Activated CD8-positive, alpha-beta memory T cell treated with anti-CD3 and anti-CD28 coated beads for 36 hours (primary cell): ENCODE results near the gene FRMD8. TPM values are rescaled to one million over a fixed set of nuclear protein-coding genes. Genes with fewer than 3 reads are reported as not detected.

Experiments
- CTCF ChIA-PET: fragments of 350-600 bp; sonication (Branson Sonifier 250); formaldehyde crosslinking; loops from one replicate; lab custom pipeline; 2021; ENCODE audit warnings: antibody characterized with exemption; lab: Charles Lee
- POLR2A ChIA-PET: fragments of 350-600 bp; sonication (Branson Sonifier 250); formaldehyde crosslinking; loops from one replicate; lab custom pipeline; 2021; ENCODE audit warnings: antibody characterized with exemption; lab: Charles Lee
- total RNA-seq, 2 experiments: library from RNA; stranded (reverse); gene quantifications; one replicate each; pipeline ENCODE4 v1.2.3, GENCODE V29; 2021

FRMD8 gene
- total RNA-seq = 10 to 100 TPM; 39.3 to 44.2 TPM

DNA sequence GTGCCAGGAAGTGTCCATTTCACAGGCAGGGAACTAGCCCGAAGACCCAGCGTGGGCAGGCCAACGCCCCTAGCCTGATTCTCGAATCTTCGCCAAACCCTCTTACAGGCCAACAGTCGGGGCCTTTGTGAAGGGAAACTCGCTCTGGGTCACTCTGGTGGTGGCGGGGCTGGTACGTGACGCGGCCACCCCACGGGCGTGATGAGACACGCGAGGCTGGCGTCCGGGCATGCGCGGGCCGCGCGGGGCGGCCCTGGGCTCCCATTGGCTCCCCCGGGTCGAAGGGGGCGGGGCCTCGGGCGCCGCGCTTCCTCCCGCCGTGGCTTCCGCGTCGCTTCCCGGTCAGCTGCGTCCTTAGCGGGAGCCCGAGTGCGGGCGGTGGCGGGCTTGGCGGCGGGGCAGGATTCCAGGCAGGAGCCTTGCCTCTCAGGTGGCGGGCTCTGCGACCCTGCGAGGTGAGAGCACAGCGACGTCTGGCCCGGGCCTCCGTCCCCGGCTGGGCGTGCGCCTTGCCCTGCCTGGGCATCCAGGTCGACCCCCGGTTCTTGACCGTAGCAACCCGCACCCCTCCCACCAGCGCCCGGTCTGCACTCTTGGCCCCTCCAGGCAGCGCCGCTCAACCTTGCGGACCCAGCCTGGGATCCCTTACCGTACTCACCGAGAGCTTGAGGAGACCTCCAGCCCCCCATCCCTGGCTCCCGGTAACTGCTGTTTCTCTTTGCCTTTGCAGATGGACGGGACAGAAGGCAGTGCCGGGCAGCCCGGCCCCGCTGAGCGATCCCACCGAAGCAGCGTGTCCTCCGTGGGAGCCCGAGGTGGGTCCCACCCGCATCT is at the start of gene FRMD8:
Gene FRMD8 (plus strand): TSS at position 331 of the 834 bp plus-strand sequence. CDS start 400 bp downstream, at position 731.
- ChIA-PET POLR2A (interaction anchor here (0.5 to 2.5 kb wide), 9 partner anchors 29 to 1628 kb away, joined by 3 to 10 read pairs (median 4); partner anchors contain the start of genes DPF2 and MALAT1), CTCF (interaction anchor here (0.5 to 2.5 kb wide), 6 partner anchors 21 to 1861 kb away, joined by 3 to 18 read pairs (median 4); no protein-coding TSS in a partner anchor)

- ChIA-PET POLR2A (no interaction called here), CTCF (interaction anchor here (1.1 to 2.5 kb wide), 2 partner anchors 9 kb away, joined by 6 to 9 read pairs; no protein-coding TSS in a partner anchor)
Measured at GRCh38 chr11:65338676-65339075, 47.8 kb upstream of the FRMD8 start.

- ChIA-PET CTCF (interaction anchor here (0.6 to 2.5 kb wide), 2 partner anchors 10 to 329 kb away, joined by 4 to 9 read pairs; no protein-coding TSS in a partner anchor), POLR2A (no interaction called here)
Measured at GRCh38 chr11:65340226-65340625, 46.2 kb upstream of the FRMD8 start.

- POLR2A ChIA-PET = no interaction called here
- CTCF ChIA-PET = no interaction called here
Measured at GRCh38 chr11:65341856-65342255, 44.6 kb upstream of the FRMD8 start.

DNA sequence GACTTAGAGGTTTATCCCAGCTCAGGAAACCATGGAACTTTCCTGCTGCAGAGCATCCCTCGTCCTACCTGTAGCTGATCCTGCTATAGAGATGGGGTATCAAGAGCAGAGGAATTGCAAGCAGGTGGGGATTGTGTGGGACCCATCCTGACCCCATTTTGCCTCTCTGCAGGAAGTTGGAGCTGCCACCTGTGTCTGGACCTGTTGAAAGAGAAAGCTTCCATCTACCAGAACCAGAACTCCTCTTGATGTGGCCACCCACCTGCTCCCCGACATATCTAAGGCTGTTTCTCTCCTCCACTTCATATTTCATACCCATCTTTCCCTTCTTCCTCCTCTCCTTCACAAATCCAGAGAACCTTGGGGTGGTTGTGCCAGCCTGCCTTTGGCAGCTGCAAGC is 34.9 kb upstream of the FRMD8 start:
- POLR2A ChIA-PET = no interaction called here
- CTCF ChIA-PET = interaction anchor here (1.3 kb wide), 1 partner anchor 156 kb away, joined by 3 read pairs; no protein-coding TSS in a partner anchor

DNA sequence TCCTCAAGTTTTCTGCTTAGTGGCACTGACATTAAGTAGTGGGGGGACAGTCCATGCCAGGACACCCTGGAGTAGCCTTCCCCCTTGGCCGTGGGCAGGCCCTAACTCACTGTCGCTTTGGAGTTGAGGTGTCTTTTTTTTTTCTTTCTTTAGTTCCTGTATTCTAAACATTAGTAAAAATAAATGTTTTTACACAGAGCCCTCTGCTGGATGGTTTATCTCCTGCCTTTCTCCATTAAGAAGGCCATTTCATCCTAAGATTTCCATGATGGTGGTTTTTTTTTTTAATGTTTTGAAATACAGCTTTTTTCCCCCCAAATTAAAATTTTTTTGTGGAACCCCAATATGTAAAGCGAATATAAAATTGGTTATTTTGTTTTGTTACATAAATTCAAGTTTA is 33.7 kb upstream of the FRMD8 start:
- POLR2A ChIA-PET = no interaction called here
- CTCF ChIA-PET = interaction anchor here (1.2 kb wide), 1 partner anchor 23 kb away, joined by 3 read pairs; no protein-coding TSS in a partner anchor

- ChIA-PET POLR2A (no interaction called here), CTCF (no interaction called here)
Measured at GRCh38 chr11:65353376-65353775, 33.1 kb upstream of the FRMD8 start.

GRCh38 chr11:65353900-65354264 is 32.6 kb upstream of the FRMD8 start:
- ChIA-PET CTCF (interaction anchor here (0.8 to 1.1 kb wide), 2 partner anchors 24 to 157 kb away, joined by 3 to 6 read pairs; no protein-coding TSS in a partner anchor), POLR2A (interaction anchor here (0.9 kb wide), 1 partner anchor 154 kb away, joined by 3 read pairs; no protein-coding TSS in a partner anchor)

DNA sequence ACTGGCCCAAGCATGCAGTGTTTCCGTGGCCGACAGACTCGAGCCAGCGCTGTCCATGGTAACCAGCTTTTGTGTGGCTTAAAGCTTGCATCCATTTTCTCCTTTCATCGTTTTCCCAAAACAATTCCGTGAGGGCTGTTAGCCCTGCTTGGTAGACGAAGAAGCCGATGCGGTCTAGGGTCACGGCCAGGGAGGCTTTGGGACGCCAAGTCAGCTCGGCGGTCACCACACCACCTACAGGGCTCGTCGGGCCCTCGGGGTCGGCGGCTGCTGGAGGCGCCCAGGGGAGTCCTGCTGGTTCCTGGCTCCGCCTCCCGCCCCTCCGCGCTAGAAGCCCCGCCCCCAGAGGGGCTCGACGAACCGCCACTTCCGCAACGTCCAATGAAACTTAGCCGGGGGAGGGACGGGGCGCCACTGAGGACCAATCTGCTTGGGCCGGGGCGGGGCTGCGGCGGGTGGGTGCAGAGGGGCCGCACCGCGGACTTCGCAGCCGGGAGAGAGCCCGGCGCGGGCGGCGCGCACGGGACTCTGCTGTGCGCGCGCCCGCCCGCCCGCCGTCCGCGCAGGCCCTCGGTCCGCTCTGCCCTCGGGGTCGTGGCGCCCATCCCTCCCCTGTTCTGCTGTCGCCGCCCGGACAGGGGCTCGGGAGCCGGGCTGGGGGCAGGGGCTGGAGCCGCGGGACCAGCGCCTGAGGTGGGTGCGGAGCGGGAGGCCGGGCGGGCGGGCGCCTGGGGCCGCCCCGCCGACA is 32.0 kb upstream of the FRMD8 start, which contains the start of gene TIGD3:
Gene TIGD3 (plus strand): TSS at position 487 of the 748 bp plus-strand sequence. CDS start 1,058 bp downstream, outside the sequence.
- ChIA-PET CTCF (interaction anchor here (0.8 to 1.1 kb wide), 2 partner anchors 25 to 156 kb away, joined by 3 to 6 read pairs; no protein-coding TSS in a partner anchor), POLR2A (interaction anchor here (0.9 kb wide), 1 partner anchor 153 kb away, joined by 3 read pairs; no protein-coding TSS in a partner anchor)

DNA sequence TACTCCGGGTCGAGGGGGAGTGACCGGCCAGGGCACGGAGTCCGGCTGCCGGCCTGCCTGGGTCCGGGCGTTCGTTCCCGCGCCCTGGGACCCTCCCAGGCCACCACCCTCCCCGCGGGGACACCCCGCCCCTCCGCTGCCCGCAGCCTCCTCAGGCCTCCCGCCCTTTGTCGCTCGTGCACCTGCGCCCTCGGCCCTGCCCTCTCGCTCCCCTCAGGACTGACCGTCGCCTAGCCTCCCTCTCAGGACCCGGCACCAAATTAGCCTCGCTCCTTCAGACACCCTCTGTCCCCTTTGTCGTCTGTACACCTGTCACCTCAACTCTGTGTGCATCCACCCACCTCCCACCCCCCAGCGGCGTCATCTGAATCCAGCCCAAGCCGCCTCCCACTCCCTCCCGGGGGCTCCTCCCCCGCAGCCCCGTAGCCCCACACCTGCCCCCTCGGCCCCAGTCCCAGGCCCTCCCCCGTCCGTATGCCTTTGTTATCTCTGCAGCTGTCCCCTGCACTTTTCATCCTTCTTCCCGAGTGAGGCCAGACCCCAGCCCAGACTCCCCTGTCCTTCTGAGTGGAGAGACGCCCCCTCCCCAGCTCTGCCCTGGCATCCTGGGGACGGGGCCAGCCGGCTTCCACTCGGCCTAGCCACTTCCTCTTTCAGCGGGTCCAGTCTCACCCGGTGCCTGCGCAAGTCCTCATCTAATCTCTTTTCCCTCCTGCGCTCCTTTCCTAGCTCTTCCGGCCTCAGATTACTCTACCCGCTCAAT is 31.2 kb upstream of the FRMD8 start:
- ChIA-PET POLR2A (interaction anchor here (0.6 to 0.9 kb wide), 2 partner anchors 67 to 130 kb away, joined by 3 read pairs; partner anchors contain the start of gene NEAT1), CTCF (interaction anchor here (0.6 to 1.6 kb wide), 6 partner anchors 13 to 155 kb away, joined by 3 read pairs; no protein-coding TSS in a partner anchor)

- ChIA-PET CTCF (interaction anchor here (0.6 to 1.6 kb wide), 6 partner anchors 13 to 155 kb away, joined by 3 read pairs; no protein-coding TSS in a partner anchor), POLR2A (interaction anchor here (0.6 to 0.9 kb wide), 2 partner anchors 67 to 131 kb away, joined by 3 read pairs; partner anchors contain the start of gene NEAT1)
Measured at GRCh38 chr11:65355776-65356393, 30.6 kb upstream of the FRMD8 start.

DNA sequence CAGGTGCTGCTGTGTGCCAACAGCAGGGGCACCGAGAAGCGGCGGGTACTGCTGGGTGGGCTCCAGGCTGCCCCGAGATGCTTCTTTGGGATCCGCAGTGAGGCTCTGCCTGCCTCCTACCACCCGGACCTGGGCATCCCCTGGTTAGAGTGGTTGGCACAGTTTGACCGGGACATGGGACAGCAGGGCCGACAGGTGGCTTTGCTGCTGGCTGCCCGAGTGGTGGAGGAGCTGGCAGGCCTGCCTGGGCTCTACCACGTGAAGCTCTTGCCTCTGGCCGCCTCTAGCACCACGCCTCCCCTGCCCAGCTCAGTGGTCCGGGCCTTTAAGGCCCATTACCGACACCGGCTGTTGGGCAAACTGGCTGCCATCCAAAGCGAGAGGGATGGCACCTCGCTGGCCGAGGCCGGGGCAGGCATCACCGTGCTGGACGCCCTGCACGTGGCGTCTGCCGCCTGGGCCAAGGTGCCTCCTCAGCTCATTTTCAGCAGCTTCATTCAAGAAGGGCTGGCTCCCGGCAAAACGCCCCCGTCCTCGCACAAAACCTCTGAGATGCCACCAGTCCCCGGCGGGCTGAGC is 30.0 kb upstream of the FRMD8 start:
- CTCF ChIA-PET = interaction anchor here (1.2 to 1.6 kb wide), 6 partner anchors 12 to 155 kb away, joined by 3 read pairs; no protein-coding TSS in a partner anchor
- POLR2A ChIA-PET = no interaction called here

DNA sequence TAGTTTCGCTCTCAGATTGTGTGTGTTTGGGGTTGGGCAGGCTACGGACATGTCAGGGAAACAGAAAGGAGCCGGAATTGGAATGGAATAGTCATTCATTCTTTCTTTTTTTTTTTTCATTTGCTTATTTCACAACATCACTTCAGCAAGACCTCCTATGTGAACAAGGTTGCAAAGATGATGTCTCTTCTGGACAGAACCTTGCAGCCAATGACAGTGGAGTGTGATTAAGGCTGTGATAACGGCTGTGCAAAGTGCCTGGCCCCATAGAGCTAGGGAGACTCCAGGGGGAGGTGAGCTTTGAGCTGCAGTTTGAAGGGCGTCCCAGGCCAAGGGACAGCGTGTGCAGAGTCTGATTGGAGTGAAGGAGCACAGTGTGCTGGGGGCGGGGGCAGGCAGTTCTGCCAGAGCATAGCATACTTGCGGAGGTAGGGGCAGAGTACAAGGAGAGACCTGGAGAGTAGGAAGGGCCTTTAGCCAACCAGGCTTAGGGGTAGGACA is 28.5 kb upstream of the FRMD8 start:
- ChIA-PET POLR2A (no interaction called here), CTCF (interaction anchor here (1.1 to 1.2 kb wide), 2 partner anchors 10 to 133 kb away, joined by 4 to 5 read pairs; no protein-coding TSS in a partner anchor)

DNA sequence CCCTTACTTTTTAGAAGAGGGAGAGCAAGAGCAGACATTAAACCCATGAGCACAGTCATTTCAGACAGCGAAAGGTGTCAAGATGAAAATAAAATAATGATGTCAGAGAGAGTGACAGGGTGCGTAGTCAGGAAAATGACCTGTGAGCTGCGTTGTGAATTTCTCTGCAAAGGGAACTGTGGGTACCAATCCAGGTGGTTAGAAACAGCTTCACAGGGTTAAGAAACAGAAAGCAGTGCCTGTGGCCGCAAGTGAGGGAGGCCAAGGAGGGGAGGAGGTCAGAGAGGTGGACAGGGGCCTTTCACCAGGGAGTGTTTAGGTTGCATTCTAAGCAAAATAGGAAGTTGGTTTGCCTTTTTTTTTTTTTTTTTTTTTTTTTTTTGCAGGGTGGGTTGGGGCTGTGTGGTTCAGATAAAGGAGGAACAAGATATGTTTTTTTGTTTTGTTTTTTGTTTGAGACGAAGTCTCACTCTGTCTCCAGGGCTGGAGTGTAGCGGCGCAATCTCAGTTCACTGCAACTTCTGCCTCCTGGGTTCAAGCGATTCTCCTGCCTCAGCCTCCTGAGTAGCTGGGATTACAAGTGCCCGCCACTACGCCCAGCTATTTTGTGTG is 24.0 kb upstream of the FRMD8 start:
- POLR2A ChIA-PET = no interaction called here
- CTCF ChIA-PET = interaction anchor here (0.6 to 1.4 kb wide), 3 partner anchors 12 to 137 kb away, joined by 3 read pairs; no protein-coding TSS in a partner anchor

- POLR2A ChIA-PET = interaction anchor here (0.6 kb wide), 1 partner anchor 206 kb away, joined by 3 read pairs; no protein-coding TSS in a partner anchor
- CTCF ChIA-PET = interaction anchor here (0.6 kb wide), 1 partner anchor 138 kb away, joined by 3 read pairs; no protein-coding TSS in a partner anchor
Measured at GRCh38 chr11:65362966-65363365, 23.5 kb upstream of the FRMD8 start.

DNA sequence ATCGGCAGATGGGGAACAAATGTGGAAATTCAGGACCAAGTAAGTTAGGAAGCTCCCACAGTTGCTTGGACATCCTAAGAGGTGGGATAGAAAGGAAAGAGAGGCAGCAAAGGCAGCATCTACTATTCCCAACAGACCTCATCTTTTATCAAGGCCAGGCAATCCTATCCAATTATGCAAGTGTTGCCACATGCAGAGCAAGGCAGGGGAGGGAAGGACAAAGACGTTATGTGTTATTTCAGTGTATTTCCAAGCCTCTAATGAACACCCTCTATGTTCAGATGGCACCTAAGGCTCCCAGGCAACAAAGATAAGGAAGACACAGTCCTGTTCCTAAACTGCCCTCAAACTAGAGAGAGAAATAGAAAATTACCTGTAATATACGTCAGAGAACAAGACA is 22.7 kb upstream of the FRMD8 start:
- ChIA-PET POLR2A (interaction anchor here (0.6 kb wide), 1 partner anchor 206 kb away, joined by 3 read pairs; no protein-coding TSS in a partner anchor), CTCF (no interaction called here)
